Testis (tissue), 3 donors: ENCODE data around the gene CNTN4. TPM values are rescaled to one million over a fixed set of nuclear protein-coding genes. Genes with fewer than 3 reads are reported as not detected.

Experiments used
- DNase-seq: peaks from one replicate; pipeline ENCODE4 v3.0.0-alpha.2; 2019
- H3K27ac ChIP-seq, 2 donors: fragments of 200-600 bp; sonication (generic); one replicate each; pipeline ENCODE4 v1.5.1; 2019
- H3K27me3 ChIP-seq: fragments of 200-600 bp; sonication (generic); one replicate; pipeline ENCODE4 v1.5.1; 2019
- H3K36me3 ChIP-seq: fragments of 200-600 bp; sonication (generic); one replicate; pipeline ENCODE4 v1.5.1; 2017; ENCODE audit warnings: low read depth; ENCODE audit errors: missing control alignments
- H3K4me1 ChIP-seq: fragments of 200-600 bp; sonication (generic); one replicate; pipeline ENCODE4 v1.5.1; 2019
- H3K4me3 ChIP-seq, 2 donors: fragments of 200-600 bp; sonication (generic); one replicate each; pipeline ENCODE4 v1.5.1; 2017 to 2019
- H3K9me3 ChIP-seq: fragments of 200-600 bp; sonication (generic); one replicate; pipeline ENCODE4 v1.5.1; 2017
- CTCF ChIP-seq, 3 experiments: fragments of 450-650 bp in 2 of 3; fragments of 200-600 bp in 1 of 3; sonication (generic) in 1 of 3; IDR thresholded peaks; one replicate each; pipeline ENCODE4 v1.5.1; 2016 to 2019; ENCODE audit warnings: antibody characterized with exemption in 3 of 3, mild to moderate bottlenecking in 2 of 3, moderate library complexity in 1 of 3
- POLR2A ChIP-seq: fragments of 450-650 bp; IDR thresholded peaks from one replicate; pipeline ENCODE4 v1.6.1; 2017; ENCODE audit warnings: antibody characterized with exemption, mild to moderate bottlenecking, moderate library complexity
- WGBS, 2 donors: methylation state at CpG; one replicate each; pipeline ENCODE4 v1.1.5; 2018; 5-methylcytosine and 5-hydroxymethylcytosine counted together
- intact Hi-C: fragments of 100-400 bp; cut with DNase I; formaldehyde crosslinking; loops from one replicate; pipeline ENCODE4 v1.15.1; 2023; ENCODE audit warnings: low total_unique reads
- polyA plus RNA-seq: library from polyadenylated mRNA; stranded (reverse); fragments of 350-450 nt; fragmentation: Illumina TruSeq; extraction: RNeasy Lipid Tissue Mini Kit (QIAGEN cat#74804); gene quantifications from one replicate; pipeline ENCODE4 v1.2.3, GENCODE V29; 2014; ENCODE audit warnings: low read depth, low replicate concordance; ENCODE audit not compliant: insufficient read depth
- total RNA-seq, 2 donors: library from RNA; depleted of rRNA; stranded (reverse); fragments of >200 nt; gene quantifications; one replicate each; pipeline ENCODE4 v1.2.3, GENCODE V29; 2016

The CNTN4 gene
- total and polyA plus RNA-seq, 3 donors from 2014 or later, result 10.4 to 37.7 (median 19.6) TPM

- DNase-seq, result no peak
- Histone ChIP-seq H3K27me3 (no peaks in the 10 kb centered on the region), H3K4me1 (no peaks in the 10 kb centered on the region), H3K27ac (no peak overlapping the region), H3K9me3 (no peaks in the 10 kb centered on the region), H3K36me3 (no peaks in the 10 kb centered on the region), H3K4me3 (no peak overlapping the region)
- WGBS, 2 donors, result 74 to 77% methylated on average over 2 of the region's 2 CpGs
- TF ChIP-seq POLR2A (no peak), CTCF (IDR thresholded peaks at IDR 0.05) (no peak)
- intact Hi-C loops, result no loop called here
Measured at GRCh38 chr3:2645001-2645400, 546.3 kb downstream of the CNTN4 start.

- TF ChIP-seq POLR2A (no peak), CTCF (IDR thresholded peaks at IDR 0.05) (no peak)
- Histone ChIP-seq H3K27me3 (no peaks in the 10 kb centered on the region), H3K27ac (no peak overlapping the region), H3K4me3 (no peak overlapping the region), H3K4me1 (no peaks in the 10 kb centered on the region), H3K36me3 (no peaks in the 10 kb centered on the region), H3K9me3 (no peaks in the 10 kb centered on the region)
- WGBS, 2 donors, result 95 to 96% methylated on average over 3 of the region's 3 CpGs
- intact Hi-C loops, result no loop called here
- DNase-seq, result no peak
Measured at GRCh38 chr3:2650746-2651145, 552.1 kb downstream of the CNTN4 start.

GRCh38 chr3:2652386-2652785, 553.7 kb downstream of the CNTN4 start:
- 78 to 89% methylated on average over 2 of the region's 2 CpGs for WGBS, 2 donors
- H3K9me3 ChIP-seq, result no peaks in the 10 kb centered on the region
- no peak for DNase-seq
- H3K27me3 ChIP-seq, result no peaks in the 10 kb centered on the region
- intact Hi-C loops, result no loop called here
- no peaks in the 10 kb centered on the region for H3K4me1 ChIP-seq
- no peak for TF ChIP-seq CTCF (IDR thresholded peaks at IDR 0.05)
- no peak for TF ChIP-seq POLR2A
- H3K36me3 ChIP-seq, result no peaks in the 10 kb centered on the region
- H3K4me3 ChIP-seq, result no peak overlapping the region
- H3K27ac ChIP-seq, result no peak overlapping the region

GRCh38 chr3:2653706-2654105, 555.0 kb downstream of the CNTN4 start:
- H3K27ac ChIP-seq, result no peak overlapping the region
- H3K36me3 ChIP-seq, result no peaks in the 10 kb centered on the region
- intact Hi-C loops, result no loop called here
- no peak for TF ChIP-seq CTCF (IDR thresholded peaks at IDR 0.05)
- no peak for TF ChIP-seq POLR2A
- no peaks in the 10 kb centered on the region for H3K4me1 ChIP-seq
- H3K4me3 ChIP-seq, result no peak overlapping the region
- DNase-seq, result no peak
- H3K27me3 ChIP-seq, result no peaks in the 10 kb centered on the region
- WGBS, 2 donors, result 78% methylated on average over 1 of the region's 1 CpG
- no peaks in the 10 kb centered on the region for H3K9me3 ChIP-seq

GRCh38 chr3:2655229-2655701, 556.6 kb downstream of the CNTN4 start:
- no peak for DNase-seq
- 37 to 55% methylated on average over 1 of the region's 1 CpG for WGBS, 2 donors
- Histone ChIP-seq H3K27ac (no peak overlapping the region), H3K4me1 (no peaks in the 10 kb centered on the region), H3K36me3 (no peaks in the 10 kb centered on the region), H3K4me3 (no peak overlapping the region), H3K9me3 (no peaks in the 10 kb centered on the region), H3K27me3 (no peaks in the 10 kb centered on the region)
- no peak for TF ChIP-seq CTCF (IDR thresholded peaks at IDR 0.05)
- intact Hi-C loops, result no loop called here
